ENCODE results near the gene NANS. TPM values are rescaled to one million over a fixed set of nuclear protein-coding genes. Genes with fewer than 3 reads are reported as not detected.

NANS gene
- polyA plus RNA-seq, 1 experiment = 111 TPM

DNA sequence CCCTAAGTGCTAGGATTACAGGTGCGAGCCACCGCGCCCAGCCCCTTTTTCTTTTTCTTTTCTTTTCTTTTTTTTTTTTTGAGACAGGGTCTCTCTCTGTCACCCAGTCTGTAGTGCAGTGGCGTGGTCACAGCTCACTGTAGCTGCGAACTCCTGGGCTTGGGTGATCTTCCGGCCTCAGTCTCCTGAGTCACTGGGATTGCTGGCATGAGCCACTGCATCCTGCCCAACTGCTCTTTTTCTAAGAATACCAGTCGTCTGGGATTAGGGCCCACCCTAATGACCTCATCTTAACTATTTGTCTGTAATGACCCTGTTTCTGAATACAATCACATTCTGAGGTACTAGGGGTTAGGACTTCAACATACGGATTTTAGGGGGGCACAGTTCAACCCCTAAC lies 34.1 kb upstream of the NANS start:
- Histone ChIP-seq H3K27ac (ENCODE audit: low read depth, low read length) (no peak overlapping the region), H3K9me3 (ENCODE audit: control insufficient read depth, insufficient read depth, low read length) (no peaks in the 10 kb centered on the region), H3K27me3 (ENCODE audit: control insufficient read depth, insufficient read depth, low read length) (no peaks in the 10 kb centered on the region), H3K4me3 (ENCODE audit: low read depth, low read length) (no peak overlapping the region)
- TF ChIP-seq, protein P1, sequence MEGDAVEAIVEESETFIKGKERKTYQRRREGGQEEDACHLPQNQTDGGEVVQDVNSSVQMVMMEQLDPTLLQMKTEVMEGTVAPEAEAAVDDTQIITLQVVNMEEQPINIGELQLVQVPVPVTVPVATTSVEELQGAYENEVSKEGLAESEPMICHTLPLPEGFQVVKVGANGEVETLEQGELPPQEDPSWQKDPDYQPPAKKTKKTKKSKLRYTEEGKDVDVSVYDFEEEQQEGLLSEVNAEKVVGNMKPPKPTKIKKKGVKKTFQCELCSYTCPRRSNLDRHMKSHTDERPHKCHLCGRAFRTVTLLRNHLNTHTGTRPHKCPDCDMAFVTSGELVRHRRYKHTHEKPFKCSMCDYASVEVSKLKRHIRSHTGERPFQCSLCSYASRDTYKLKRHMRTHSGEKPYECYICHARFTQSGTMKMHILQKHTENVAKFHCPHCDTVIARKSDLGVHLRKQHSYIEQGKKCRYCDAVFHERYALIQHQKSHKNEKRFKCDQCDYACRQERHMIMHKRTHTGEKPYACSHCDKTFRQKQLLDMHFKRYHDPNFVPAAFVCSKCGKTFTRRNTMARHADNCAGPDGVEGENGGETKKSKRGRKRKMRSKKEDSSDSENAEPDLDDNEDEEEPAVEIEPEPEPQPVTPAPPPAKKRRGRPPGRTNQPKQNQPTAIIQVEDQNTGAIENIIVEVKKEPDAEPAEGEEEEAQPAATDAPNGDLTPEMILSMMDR (IDR thresholded peaks at IDR 0.05; ENCODE audit: low read depth, low read length) = no peak
- POLR2A ChIA-PET = interaction anchor here (0.6 kb wide), 1 partner anchor 41 kb away, joined by 4 read pairs; no protein-coding TSS in a partner anchor
- CTCF ChIA-PET = interaction anchor here (1.6 kb wide), 1 partner anchor 11 kb away, joined by 3 read pairs; no protein-coding TSS in a partner anchor
- DNase-seq (ENCODE audit: low read depth, low spot score) = no peak

DNA sequence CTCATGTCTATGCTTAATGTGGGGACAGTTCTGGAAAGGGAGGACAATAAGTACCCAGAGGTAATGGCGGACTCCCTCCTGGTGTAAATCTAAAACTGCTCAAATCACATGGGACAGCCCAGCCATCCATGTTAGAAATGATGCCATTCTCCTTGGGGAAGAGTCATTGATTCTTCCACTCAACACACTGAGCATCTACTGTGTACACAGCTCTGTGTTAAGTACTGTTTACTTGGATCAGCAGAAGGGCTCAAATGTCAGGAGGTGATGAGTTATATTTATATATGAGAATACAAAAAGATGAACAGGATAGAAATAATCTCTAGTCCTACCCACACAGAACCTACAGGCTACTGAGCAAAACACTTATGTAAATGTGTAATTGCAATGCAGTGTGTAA lies 31.8 kb upstream of the NANS start:
- DNase-seq (ENCODE audit: low read depth, low spot score) = no peak
- H3K27ac ChIP-seq (ENCODE audit: low read depth, low read length) = no peak overlapping the region
- POLR2A ChIA-PET = no interaction called here
- H3K4me3 ChIP-seq (ENCODE audit: low read depth, low read length) = no peak overlapping the region
- no peaks in the 10 kb centered on the region for H3K27me3 ChIP-seq (ENCODE audit: control insufficient read depth, insufficient read depth, low read length)
- TF ChIP-seq, protein P1 (IDR thresholded peaks at IDR 0.05; ENCODE audit: low read depth, low read length) = no peak
- H3K9me3 ChIP-seq (ENCODE audit: control insufficient read depth, insufficient read depth, low read length) = no peaks in the 10 kb centered on the region
- CTCF ChIA-PET = interaction anchor here (3.0 kb wide), 1 partner anchor 10 kb away, joined by 28 read pairs; no protein-coding TSS in a partner anchor

DNA sequence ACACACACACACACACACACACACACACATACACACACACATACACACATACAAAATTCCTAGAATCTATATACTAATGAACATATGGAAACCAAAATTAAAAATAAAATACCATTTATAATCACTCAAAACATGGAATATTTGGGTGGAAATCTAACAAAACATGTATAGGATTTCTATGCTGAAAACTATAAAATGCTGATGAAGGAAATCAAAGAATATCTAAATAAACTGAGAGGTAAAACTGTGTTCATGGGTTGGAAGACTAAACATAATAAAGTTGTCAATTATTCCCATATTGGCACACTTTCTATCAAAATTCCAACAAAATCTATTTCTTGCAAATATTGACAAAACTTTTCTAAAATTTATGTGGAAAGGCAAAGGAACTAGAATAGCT lies 25.4 kb upstream of the NANS start:
- TF ChIP-seq, protein P1 (IDR thresholded peaks at IDR 0.05; ENCODE audit: low read depth, low read length) = no peak
- H3K27ac ChIP-seq (ENCODE audit: low read depth, low read length) = no peak overlapping the region
- H3K27me3 ChIP-seq (ENCODE audit: control insufficient read depth, insufficient read depth, low read length) = no peaks in the 10 kb centered on the region
- H3K4me3 ChIP-seq (ENCODE audit: low read depth, low read length) = no peak overlapping the region
- H3K9me3 ChIP-seq (ENCODE audit: control insufficient read depth, insufficient read depth, low read length) = no peaks in the 10 kb centered on the region
- POLR2A ChIA-PET = no interaction called here
- DNase-seq (ENCODE audit: low read depth, low spot score) = no peak
- CTCF ChIA-PET = interaction anchor here (1.6 kb wide), 1 partner anchor 108 kb away, joined by 12 read pairs; no protein-coding TSS in a partner anchor

DNA sequence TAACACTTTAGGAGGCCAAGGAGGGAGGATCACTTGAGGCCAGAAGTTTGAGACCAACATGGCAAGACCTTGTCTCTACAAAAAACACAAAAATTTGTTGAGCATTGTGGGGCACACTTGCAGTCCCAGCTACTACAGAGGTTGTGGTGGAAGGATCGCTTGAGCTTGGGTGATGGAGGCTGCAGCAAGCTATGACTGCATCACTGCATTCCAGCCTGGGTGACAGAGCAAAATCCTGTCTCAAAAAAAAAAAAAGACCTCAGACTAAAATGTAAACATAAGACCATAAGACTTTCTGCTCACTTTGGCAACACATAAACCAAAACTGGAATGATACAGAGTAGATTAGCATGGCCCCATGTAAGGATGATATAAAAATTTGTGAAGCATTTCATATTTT lies 24.6 kb upstream of the NANS start:
- DNase-seq (ENCODE audit: low read depth, low spot score) = peak; percentile 36
- peak overlapping the region; percentile 66 for H3K27ac ChIP-seq (ENCODE audit: low read depth, low read length)
- POLR2A ChIA-PET = interaction anchor here (0.7 to 1.3 kb wide), 3 partner anchors 25 to 225 kb away, joined by 3 to 4 read pairs (median 4); partner anchors contain the start of gene NANS
- H3K4me3 ChIP-seq (ENCODE audit: low read depth, low read length) = no peak overlapping the region
- no peaks in the 10 kb centered on the region for H3K9me3 ChIP-seq (ENCODE audit: control insufficient read depth, insufficient read depth, low read length)
- TF ChIP-seq, protein P1 (IDR thresholded peaks at IDR 0.05; ENCODE audit: low read depth, low read length) = no peak
- no peaks in the 10 kb centered on the region for H3K27me3 ChIP-seq (ENCODE audit: control insufficient read depth, insufficient read depth, low read length)
- CTCF ChIA-PET = interaction anchor here (1.6 kb wide), 1 partner anchor 108 kb away, joined by 12 read pairs; no protein-coding TSS in a partner anchor
